Measurements from ENCODE around the gene USP48. TPM values are rescaled to one million over a fixed set of nuclear protein-coding genes. Genes with fewer than 3 reads are reported as not detected.

USP48 gene
- total RNA-seq, 1 donor from 2014 or later = 56.4 TPM

DNA sequence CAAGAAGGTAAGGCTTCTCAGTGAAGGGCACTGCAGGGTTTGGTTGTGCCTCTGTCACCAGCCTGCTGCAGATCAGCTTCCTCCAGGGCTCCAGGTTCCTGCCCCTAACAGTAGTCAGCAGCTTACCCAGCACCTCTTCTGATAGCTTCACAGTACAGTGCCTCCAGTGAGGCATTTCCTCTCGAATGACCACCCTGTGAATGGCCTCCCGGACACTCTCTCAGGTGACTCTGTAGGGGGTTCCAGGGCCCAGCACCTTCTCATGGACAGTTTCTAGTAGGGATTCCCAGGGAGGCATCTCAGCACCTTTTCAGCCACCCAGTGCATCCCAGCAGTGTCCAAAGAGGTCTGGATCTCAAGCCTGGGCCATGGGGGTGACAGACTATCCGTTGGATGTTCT, 28.4 kb downstream of the USP48 start:
- Histone ChIP-seq H3K4me3 (no peak overlapping the region), H3K27me3 (no peaks in the 10 kb centered on the region), H3K4me1 (peaks cover 5% of the 10 kb centered on the region), H3K9me3 (no peaks in the 10 kb centered on the region), H3K27ac (no peak overlapping the region), H3K36me3 (peaks cover 65% of the 10 kb centered on the region)
- TF ChIP-seq, protein P1, sequence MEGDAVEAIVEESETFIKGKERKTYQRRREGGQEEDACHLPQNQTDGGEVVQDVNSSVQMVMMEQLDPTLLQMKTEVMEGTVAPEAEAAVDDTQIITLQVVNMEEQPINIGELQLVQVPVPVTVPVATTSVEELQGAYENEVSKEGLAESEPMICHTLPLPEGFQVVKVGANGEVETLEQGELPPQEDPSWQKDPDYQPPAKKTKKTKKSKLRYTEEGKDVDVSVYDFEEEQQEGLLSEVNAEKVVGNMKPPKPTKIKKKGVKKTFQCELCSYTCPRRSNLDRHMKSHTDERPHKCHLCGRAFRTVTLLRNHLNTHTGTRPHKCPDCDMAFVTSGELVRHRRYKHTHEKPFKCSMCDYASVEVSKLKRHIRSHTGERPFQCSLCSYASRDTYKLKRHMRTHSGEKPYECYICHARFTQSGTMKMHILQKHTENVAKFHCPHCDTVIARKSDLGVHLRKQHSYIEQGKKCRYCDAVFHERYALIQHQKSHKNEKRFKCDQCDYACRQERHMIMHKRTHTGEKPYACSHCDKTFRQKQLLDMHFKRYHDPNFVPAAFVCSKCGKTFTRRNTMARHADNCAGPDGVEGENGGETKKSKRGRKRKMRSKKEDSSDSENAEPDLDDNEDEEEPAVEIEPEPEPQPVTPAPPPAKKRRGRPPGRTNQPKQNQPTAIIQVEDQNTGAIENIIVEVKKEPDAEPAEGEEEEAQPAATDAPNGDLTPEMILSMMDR (IDR thresholded peaks at IDR 0.05) = no peak
- intact Hi-C loops (cut with DNase I) = no loop called here
- no peak for ATAC-seq
- no peak for DNase-seq

DNA sequence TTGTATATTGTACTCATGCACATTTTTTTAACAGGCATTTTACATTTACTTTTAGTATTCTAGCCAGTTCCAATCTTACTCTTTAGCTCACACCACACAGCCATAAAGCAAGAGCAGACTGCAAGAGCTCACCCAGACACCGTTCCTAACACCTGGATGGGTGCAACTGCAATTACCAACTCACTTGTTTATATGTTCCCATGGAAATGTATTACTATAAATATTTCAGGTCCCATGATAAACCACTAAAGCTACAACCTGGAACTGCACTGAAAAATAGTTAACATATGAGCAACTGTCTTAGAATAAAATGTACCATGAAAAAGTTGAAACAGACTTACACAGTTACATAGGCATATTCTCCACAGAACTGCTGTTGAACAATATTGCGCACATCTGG, 30.8 kb downstream of the USP48 start:
- H3K27me3 ChIP-seq = no peaks in the 10 kb centered on the region
- ATAC-seq (no peak), DNase-seq (no peak)
- peaks cover 89% of the 10 kb centered on the region for H3K36me3 ChIP-seq
- peaks cover 5% of the 10 kb centered on the region for H3K4me1 ChIP-seq
- H3K27ac ChIP-seq = no peak overlapping the region
- no peaks in the 10 kb centered on the region for H3K9me3 ChIP-seq
- intact Hi-C loops (cut with DNase I) = no loop called here
- H3K4me3 ChIP-seq = no peak overlapping the region
- TF ChIP-seq, protein P1 (IDR thresholded peaks at IDR 0.05) = no peak

DNA sequence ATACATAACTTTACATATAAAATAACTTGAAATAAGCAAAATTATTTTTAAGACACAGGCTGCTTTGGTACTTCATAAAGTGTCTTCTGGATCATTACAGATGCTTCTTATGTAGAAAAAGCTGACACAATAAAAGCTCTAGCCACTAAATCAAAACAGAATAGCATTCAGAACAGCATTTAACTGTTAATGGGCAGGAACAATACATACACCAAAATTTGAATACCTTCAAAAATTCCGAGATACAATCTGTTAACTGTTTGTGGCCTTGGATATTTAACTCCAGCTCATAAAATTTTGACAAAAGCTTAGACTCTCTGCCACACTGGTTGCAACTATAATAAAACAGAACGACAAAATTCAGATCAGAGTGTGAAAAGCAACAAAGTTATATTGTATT, 31.7 kb downstream of the USP48 start:
- H3K9me3 ChIP-seq = no peaks in the 10 kb centered on the region
- no peaks in the 10 kb centered on the region for H3K4me1 ChIP-seq
- no peaks in the 10 kb centered on the region for H3K27me3 ChIP-seq
- H3K27ac ChIP-seq = no peak overlapping the region
- intact Hi-C loops (cut with DNase I) = no loop called here
- DNase-seq (no peak), ATAC-seq (no peak)
- TF ChIP-seq, protein P1 (IDR thresholded peaks at IDR 0.05) = no peak
- peaks cover 98% of the 10 kb centered on the region for H3K36me3 ChIP-seq
- no peak overlapping the region for H3K4me3 ChIP-seq

DNA sequence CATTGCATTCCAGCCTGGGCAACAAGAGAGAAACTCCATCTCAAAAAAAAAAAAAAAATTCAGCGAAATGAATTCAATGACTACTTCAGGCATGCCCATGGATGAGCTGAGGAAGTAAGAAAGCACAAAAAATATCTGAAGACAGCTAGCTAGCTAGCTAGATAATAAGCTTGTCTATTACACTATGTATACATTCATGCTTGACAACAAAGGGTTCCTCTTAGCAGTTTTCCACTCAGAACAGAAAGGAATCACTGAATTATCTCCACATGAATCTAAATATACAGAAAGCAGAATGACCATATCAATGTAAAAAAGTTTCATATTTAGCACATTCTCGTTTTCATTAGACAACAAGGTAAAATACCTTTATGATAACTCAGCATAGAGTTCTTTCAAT, 32.1 kb downstream of the USP48 start:
- Histone ChIP-seq H3K9me3 (no peaks in the 10 kb centered on the region), H3K27ac (no peak overlapping the region), H3K27me3 (no peaks in the 10 kb centered on the region), H3K4me1 (no peaks in the 10 kb centered on the region), H3K36me3 (peaks cover 96% of the 10 kb centered on the region), H3K4me3 (no peak overlapping the region)
- DNase-seq (no peak), ATAC-seq (no peak)
- TF ChIP-seq, protein P1 (IDR thresholded peaks at IDR 0.05) = no peak
- intact Hi-C loops (cut with DNase I) = no loop called here

DNA sequence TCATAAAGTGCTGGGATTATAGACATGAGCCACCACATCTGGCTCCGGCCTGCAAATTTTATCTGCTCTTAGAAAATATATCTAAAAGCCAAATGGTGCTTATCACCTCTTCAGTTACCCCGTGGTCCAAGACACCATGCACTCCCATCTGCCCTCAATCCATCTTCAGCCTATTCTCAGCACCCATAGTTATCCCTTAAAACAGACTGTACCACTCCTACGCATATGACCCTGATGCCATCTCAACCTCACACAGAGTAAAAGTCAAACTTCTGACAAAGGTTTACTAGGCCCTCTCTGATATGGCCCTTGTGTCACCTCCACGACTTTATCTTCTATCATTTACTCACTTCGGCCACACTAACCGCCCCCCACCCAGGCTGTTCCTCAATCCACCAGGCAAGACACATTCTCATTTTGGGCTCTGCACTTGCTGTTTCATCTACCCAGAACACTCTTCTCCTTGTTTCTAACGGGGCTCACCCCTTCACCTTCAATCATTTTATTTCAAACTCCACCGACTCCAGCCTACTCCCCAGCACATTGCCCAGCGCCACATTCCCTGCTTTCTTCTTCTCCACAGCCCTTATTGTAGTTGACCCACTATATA, 33.0 kb downstream of the USP48 start:
- Histone ChIP-seq H3K27me3 (no peaks in the 10 kb centered on the region), H3K4me3 (no peak overlapping the region), H3K36me3 (peaks cover 92% of the 10 kb centered on the region), H3K4me1 (no peaks in the 10 kb centered on the region), H3K27ac (no peak overlapping the region), H3K9me3 (no peaks in the 10 kb centered on the region)
- TF ChIP-seq, protein P1 (IDR thresholded peaks at IDR 0.05) = no peak
- no peak for ATAC-seq
- no peak for DNase-seq
- intact Hi-C loops (cut with DNase I) = no loop called here

DNA sequence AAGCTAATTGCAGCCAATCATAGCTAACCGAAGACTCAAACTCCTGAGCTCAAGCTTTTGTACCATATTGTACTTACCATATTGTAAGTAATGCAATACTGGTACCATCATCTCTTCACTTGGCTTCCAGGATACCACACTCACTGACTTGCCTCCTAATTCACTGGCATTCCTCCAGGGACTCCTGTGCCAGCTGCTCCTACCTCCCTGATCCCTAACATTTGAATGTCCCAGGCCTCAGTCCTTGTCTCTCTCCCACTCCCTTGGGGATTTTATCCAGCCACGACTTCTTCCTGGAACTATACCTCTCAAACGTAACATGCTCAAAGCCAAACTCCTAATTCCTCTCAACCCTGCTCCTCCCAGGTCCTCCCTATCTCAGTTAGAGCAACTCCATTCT, 33.8 kb downstream of the USP48 start:
- H3K36me3 ChIP-seq = peaks cover 92% of the 10 kb centered on the region
- intact Hi-C loops (cut with DNase I) = no loop called here
- no peaks in the 10 kb centered on the region for H3K27me3 ChIP-seq
- TF ChIP-seq, protein P1 (IDR thresholded peaks at IDR 0.05) = no peak
- H3K9me3 ChIP-seq = no peaks in the 10 kb centered on the region
- no peak overlapping the region for H3K27ac ChIP-seq
- ATAC-seq (no peak), DNase-seq (no peak)
- H3K4me1 ChIP-seq = no peaks in the 10 kb centered on the region
- H3K4me3 ChIP-seq = no peak overlapping the region

Data from upper lobe of right lung (tissue), 1 donor.